CD4-positive, alpha-beta T cell treated with Interleukin-17A for 1 hour (primary cell): ENCODE results near the gene PTPRN2.

Experiments
- DNase-seq: peaks from one replicate; pipeline ENCODE4 v3.0.0-alpha.2; 2020

The PTPRN2 gene

GRCh38 chr7:158074896-158075632 lies 512.6 kb downstream of the PTPRN2 start:
- DNase-seq = no peak

DNA sequence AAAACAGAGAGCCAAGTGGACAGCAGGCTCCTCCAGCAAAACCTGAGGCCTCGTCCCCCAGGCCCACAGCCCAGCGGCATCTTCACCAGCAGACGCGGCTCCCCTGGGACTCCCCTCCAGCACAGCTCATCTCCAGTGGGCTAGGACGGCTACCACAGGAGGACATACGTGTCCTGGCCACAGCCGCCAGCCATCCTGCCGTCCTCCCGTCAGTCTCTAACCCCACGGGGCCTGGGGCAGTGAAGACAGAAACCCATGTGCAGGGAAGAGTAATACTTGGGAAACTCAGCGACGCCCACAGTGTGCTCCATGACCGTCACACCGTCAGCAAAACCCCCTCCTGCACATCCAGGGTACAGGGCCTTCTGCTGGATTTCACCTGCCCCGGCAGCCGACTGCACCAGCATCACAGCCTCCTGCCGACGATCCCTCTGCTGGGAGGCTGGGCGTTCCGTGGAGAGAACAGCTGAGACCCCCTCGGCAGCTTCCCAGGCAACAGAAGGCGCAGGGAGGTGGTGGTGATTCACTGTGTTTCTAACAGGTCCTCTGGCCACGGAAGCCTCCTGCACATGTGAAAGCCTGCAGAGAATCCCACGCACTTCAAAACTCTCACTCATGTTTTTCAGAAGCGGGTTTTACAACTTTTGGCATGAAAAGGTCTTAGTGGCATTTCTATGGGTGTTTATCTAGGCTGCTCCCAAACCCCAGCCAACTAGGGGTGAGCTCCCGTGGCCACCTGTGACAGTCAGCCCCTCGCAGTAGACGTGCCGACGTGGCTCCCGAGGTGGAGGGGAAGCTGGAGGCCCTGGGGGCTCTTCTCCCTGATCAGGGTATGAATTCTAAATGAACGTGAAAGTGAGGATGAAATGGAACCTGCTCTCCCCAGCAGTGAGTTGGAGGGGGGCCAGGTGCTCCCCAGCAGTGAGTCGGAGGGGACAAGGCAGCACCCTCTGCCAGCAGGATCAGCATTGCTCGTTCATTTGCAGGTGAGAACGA lies 513.5 kb downstream of the PTPRN2 start:
- DNase-seq = no peak

DNA sequence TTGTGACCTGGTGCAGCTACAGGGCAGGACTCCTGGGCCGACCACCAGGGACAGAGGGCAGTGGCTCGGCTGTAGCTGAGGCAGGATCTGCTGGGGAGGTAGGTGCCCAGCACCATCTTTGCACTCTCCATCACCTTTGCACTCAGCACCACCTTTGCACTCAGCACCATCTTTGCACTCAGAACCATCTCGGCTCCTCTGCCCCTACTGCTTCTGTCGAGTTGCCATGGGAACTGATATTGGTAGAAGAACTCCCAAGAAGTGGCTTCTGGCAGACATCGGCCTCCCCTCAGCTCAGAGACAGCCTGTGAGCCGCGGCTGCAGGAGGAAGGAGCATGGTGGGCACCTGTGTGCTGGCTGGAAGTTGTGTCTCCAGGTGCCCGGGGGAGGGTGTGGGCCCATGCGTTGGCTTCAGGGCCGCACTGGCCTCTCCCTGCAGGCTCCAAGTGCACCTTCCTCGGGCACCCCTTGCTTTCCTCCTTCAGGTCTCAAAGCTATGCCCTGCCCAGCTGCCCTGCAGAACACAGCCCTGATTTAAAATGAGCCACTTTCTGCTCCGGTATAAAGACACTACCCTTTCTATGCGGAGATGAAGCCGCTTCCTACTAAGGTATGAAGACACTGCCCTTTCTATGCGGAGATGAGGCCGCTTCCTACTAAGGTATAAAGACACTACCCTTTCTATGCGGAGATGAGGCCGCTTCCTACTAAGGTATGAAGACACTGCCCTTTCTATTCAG lies 514.5 kb downstream of the PTPRN2 start:
- no peak for DNase-seq

GRCh38 chr7:158070222-158070920 lies 517.3 kb downstream of the PTPRN2 start:
- DNase-seq = no peak

GRCh38 chr7:158068853-158069252 lies 518.8 kb downstream of the PTPRN2 start:
- no peak for DNase-seq

- no peak for DNase-seq
These were observed 519.6 kb downstream of the PTPRN2 start for GRCh38 chr7:158067931-158068482.

DNA sequence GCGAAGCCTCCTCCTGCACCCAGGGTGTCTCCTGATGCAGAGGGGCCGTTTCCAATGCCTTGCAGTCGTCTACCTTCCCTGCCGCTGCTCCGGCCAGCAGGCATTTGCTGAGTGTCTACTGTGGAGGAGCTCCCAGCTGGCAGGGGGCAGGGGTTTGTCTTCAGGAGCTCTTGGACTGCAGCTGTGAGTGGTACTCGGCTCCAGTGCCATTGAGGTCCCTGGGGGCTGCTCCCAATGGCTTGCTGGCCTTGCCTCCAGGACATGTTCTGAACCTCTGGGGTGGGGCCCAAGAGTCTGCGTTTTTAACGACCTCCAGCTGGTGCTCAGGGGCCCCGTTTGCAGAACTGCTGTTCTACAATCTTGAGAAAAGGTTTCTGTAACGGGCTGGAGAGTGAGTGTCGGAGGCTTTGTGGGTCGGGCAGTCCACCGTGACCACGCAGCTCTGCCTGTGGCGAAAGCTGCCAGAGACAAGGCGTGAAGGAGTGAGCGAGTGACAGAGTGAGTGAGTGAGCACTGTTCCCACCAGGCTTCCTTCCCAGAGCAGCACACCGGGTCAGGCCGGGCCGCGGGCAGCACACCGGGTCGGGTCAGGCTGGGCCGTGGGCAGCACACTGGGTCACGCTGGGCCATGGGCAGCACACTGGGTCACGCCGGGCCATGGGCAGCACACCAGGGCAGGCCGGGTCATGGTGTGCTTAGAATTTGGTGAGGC lies 520.2 kb downstream of the PTPRN2 start:
- DNase-seq = no peak

DNA sequence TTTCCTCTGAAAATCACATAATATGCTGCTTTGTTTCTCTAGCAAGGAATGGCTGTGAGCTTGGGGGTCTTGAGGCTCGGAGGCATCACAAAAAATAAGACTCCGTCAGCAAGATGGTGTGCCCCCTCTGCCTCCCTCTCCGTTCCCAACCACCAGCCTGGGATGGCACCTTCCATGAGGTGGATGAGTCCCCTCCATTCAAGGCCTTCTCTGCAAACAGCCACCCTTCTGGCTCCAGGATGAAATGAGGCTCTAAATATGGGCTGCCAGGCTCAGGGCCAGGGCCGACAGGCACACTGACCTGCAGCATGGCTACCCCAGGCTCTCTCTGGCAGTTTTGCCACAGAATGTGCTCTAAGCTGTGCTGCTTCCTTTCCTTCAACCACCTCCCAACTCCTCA lies 521.5 kb downstream of the PTPRN2 start:
- no peak for DNase-seq

DNA sequence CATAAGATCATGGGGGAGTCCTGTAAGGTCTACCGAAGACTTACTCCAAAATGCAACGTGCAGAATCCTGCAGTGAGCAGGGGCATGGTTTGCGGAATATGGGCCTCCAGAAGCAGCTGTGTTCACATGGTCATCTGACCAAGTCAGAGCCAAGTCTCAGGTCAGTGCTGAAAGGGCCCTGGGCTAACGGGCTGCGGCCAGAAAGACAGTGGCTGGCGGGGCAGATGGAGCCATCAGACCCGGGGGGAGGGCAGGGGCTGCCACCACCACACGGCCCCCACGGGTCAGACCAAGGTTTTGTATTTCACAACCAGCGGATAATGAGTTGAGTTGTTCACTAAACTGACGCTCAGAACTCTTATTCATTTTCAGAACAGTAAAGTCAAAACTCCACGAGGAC lies 522.3 kb downstream of the PTPRN2 start:
- DNase-seq = no peak

DNA sequence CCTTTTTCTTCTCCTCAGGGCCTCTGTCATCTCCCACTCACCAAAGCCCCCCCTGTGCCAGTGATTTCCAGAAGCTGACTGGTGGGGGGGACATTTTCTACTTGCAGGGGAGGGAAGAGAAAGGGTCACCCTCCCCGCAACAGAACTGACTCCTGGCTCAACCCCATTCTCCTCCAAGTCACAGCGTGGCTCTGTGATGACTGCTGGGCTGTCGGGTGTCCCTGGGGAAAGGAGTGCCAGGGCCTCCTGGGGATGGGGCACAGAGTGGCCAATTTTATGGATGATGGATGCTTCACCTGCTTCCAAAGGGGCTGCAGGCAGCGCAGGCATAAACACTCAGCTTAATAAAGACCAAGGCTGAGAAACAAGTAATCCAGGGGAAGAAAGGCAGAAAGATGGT lies 523.0 kb downstream of the PTPRN2 start:
- no peak for DNase-seq

GRCh38 chr7:158063850-158064610 lies 523.6 kb downstream of the PTPRN2 start:
- DNase-seq = no peak

DNA sequence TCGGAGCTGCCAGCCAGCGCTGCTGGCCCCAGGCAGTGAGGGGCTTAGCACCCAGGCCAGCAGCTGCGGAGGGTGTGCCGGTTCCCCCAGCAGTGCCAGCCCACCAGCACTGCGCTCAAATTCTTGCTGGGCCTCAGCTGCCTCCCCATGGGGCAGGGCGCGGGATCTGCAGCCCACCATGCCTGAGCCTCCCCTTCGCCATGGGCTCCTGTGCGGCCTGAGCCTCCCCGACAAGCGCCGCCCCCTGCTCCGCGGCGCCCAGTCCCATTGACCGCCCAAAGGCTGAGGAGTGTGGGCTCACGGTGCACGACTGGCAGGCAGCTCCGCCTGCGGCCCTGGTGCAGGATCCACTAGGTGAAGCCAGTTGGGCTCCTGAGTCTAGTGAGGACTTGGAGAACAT lies 525.0 kb downstream of the PTPRN2 start:
- DNase-seq = no peak

DNA sequence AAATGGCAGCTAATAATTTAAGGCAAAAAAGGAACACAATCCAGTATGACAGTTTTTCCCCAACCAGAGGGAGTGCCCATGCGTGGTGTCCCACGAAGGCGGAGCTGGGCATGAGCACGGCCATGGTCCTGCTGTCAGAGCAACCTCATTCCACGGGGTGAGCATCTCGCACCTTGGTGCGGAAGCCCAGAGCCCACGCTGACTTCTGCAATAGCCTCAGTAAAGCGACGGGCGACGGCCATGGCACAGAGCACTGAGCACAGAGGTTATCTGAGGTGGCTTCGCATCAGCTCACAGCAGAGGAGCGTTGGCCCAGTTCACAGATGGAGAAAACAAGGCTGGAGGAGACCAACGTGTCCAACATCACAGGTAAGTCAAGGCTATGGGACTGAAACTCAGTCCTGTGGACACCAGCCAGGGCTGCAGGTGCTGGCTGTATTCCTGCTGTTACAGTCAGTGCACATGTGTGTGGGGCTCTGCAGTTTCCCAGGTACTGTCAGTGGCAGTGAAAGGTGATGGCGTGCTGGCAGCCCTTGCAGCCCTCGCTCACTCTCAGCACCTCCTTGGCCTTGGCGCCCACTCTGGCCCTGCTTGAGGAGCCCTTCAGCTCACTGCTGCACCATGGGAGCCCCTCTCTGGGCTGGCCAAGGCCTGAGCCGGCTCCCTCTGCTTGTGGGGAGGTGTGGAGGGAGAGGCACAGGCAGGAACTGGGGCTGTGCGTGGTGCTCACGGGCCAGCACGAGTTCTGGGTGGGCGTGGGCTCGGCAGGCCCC lies 525.6 kb downstream of the PTPRN2 start:
- DNase-seq = no peak

DNA sequence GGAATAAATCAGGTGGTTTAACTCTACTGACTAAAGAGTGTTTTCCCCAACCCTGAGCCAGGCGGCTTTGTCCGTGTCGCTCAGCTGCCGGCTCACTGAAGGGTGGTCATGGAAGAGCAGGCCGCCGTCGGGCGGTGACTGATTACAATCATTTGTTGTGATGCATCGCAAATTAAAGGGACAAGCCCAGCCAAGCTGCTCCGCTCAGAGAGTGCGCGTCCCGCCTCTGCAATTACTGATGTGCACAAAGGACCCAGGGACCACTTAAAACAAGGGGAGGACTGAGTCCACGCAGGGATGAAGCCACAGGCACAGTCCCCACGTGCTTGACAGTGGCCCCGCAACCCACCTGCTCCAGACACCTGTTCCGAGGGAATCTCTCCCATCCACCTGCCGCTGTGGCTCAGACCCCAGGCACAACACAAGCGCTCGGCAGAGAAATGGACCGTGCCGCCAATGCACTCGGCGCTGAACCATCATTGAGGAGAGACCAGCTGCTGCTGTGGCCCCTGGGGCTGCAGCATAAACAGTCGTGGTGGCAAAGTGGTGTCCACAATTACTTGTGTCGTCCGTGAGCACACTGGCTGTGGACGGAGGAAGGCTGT lies 526.5 kb downstream of the PTPRN2 start:
- DNase-seq = no peak

DNA sequence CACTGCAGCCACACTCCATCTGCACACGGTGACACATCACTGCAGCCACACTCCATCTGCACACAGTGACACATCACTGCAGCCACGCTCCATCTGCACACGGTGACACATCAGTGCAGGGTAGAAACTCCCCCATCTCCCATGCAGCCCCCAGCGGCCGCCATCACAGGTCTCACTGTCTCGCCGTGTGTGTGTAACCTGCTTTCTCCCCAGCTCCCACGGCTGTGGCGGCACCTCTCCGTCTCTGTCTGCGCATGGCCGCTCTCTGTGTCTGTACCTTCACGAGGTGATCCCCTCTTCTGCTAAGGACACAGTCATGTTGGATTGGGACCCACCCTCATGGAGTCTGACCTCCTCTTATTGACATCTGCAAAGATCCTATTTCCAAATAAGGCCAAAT lies 527.4 kb downstream of the PTPRN2 start:
- no peak for DNase-seq

GRCh38 chr7:158057446-158057845 lies 530.2 kb downstream of the PTPRN2 start:
- DNase-seq = no peak

GRCh38 chr7:158056761-158057160 lies 530.9 kb downstream of the PTPRN2 start:
- no peak for DNase-seq

GRCh38 chr7:158055726-158056510 lies 531.7 kb downstream of the PTPRN2 start:
- no peak for DNase-seq

GRCh38 chr7:158054611-158055010 lies 533.0 kb downstream of the PTPRN2 start:
- no peak for DNase-seq
